ENCODE measurements around the gene SMARCC2. TPM values are rescaled to one million over a fixed set of nuclear protein-coding genes. Genes with fewer than 3 reads are reported as not detected.
"Not testable (repeated sequence)": the region's sequence is repeated elsewhere in the genome, so short reads cannot be mapped to it uniquely, and the experiment has no call there.

SMARCC2 gene
- total RNA-seq, 1 donor from 2014 or later: 136 TPM

- ATAC-seq (ENCODE audit: low read depth) (peak; percentile 76), DNase-seq (peak; percentile 89)
- Mint-ChIP-seq H3K4me1 (peaks cover 37% of the 10 kb centered on the region), H3K27me3 (no peaks in the 10 kb centered on the region), H3K27ac (peak within 1 kb of the TSS; percentile 99), H3K9me3 (no peaks in the 10 kb centered on the region), H3K4me3 (peak within 1 kb of the TSS; percentile 100), H3K36me3 (ENCODE audit: low read depth) (peaks cover 64% of the 10 kb centered on the region)
- ChIA-PET CTCF (interaction anchor here (0.6 to 4.7 kb wide), 17 partner anchors 8 to 476 kb away, joined by 3 to 80 read pairs (median 6); partner anchors contain the start of genes ANKRD52, ESYT1, PA2G4 and RNF41), POLR2A (interaction anchor here (0.6 to 5.0 kb wide), 39 partner anchors 9 to 639 kb away, joined by 3 to 116 read pairs (median 6); partner anchors contain the start of genes ANKRD52, BAZ2A, BLOC1S1 and CNPY2)
- TF ChIP-seq CTCF (IDR thresholded peaks at IDR 0.05): no peak
- intact Hi-C loops (cut with micrococcal nuclease): loop anchor here (1.0 to 5.0 kb wide), 22 partner anchors 8 to 1404 kb away; partner anchors contain the start of genes COQ10A, CS, DDIT3 and MBD6
These were observed 71.2 kb downstream of the SMARCC2 start, which contains the start of gene ZC3H10 for GRCh38 chr12:56117778-56118687. ZC3H10 (plus strand) TSS chr12:56118266; CDS start chr12:56120563, 2,297 bp downstream.

GRCh38 chr12:56117082-56117706 lies 72.1 kb downstream of the SMARCC2 start:
- Mint-ChIP-seq H3K36me3 (ENCODE audit: low read depth) (peaks cover 66% of the 10 kb centered on the region), H3K27ac (peak overlapping the region; percentile 99), H3K4me3 (peak overlapping the region; percentile 100), H3K4me1 (peaks cover 37% of the 10 kb centered on the region)
- CTCF ChIA-PET: interaction anchor here (0.7 to 4.7 kb wide), 7 partner anchors 9 to 379 kb away, joined by 3 to 80 read pairs (median 3); partner anchors contain the start of genes ESYT1 and SMARCC2
- intact Hi-C loops (cut with micrococcal nuclease): loop anchor here (5.0 kb wide), 5 partner anchors 300 to 1405 kb away; partner anchors contain the start of genes DDIT3, MBD6, NAB2 and NACA
- ATAC-seq (ENCODE audit: low read depth); H3K9me3 Mint-ChIP-seq; DNase-seq; H3K27me3 Mint-ChIP-seq: not testable (repeated sequence)
- POLR2A ChIA-PET: interaction anchor here (0.6 to 5.0 kb wide), 30 partner anchors 10 to 572 kb away, joined by 3 to 116 read pairs (median 6); partner anchors contain the start of genes BAZ2A, CNPY2, DNAJC14 and ESYT1

GRCh38 chr12:56116267-56117081 lies 72.8 kb downstream of the SMARCC2 start, which contains the start of gene RPL41:
RPL41 (plus strand) TSS chr12:56116633.
- Mint-ChIP-seq H3K4me1 (peaks cover 37% of the 10 kb centered on the region), H3K36me3 (ENCODE audit: low read depth) (peaks cover 66% of the 10 kb centered on the region), H3K27ac (peak within 1 kb of the TSS; percentile 99), H3K9me3 (no peaks in the 10 kb centered on the region), H3K4me3 (peak within 1 kb of the TSS; percentile 100), H3K27me3 (no peaks in the 10 kb centered on the region)
- ChIA-PET CTCF (interaction anchor here (0.7 to 3.1 kb wide), 6 partner anchors 10 to 378 kb away, joined by 3 to 18 read pairs (median 3); partner anchors contain the start of genes ESYT1 and SMARCC2), POLR2A (interaction anchor here (0.6 to 5.0 kb wide), 29 partner anchors 9 to 661 kb away, joined by 3 to 116 read pairs (median 5); partner anchors contain the start of genes BAZ2A, CNPY2, DNAJC14 and ESYT1)
- DNase-seq: peak; percentile 92
- ATAC-seq (ENCODE audit: low read depth): peak; percentile 56
- intact Hi-C loops (cut with micrococcal nuclease): loop anchor here (1.0 to 5.0 kb wide), 8 partner anchors 12 to 1406 kb away; partner anchors contain the start of genes DDIT3, MBD6, NAB2 and NACA
- TF ChIP-seq CTCF (IDR thresholded peaks at IDR 0.05): no peak

GRCh38 chr12:56115329-56115728 lies 74.0 kb downstream of the SMARCC2 start:
- Mint-ChIP-seq H3K36me3 (ENCODE audit: low read depth) (peaks cover 66% of the 10 kb centered on the region), H3K9me3 (no peaks in the 10 kb centered on the region), H3K27me3 (no peaks in the 10 kb centered on the region), H3K27ac (peak overlapping the region; percentile 99), H3K4me1 (peaks cover 37% of the 10 kb centered on the region), H3K4me3 (peak overlapping the region; percentile 100)
- ChIA-PET CTCF (no interaction called here), POLR2A (interaction anchor here (0.6 to 5.0 kb wide), 12 partner anchors 8 to 400 kb away, joined by 3 to 112 read pairs (median 7); partner anchors contain the start of genes BLOC1S1, ESYT1, PA2G4 and RAB5B)
- TF ChIP-seq CTCF (IDR thresholded peaks at IDR 0.05): no peak
- intact Hi-C loops (cut with micrococcal nuclease): loop anchor here (5.0 kb wide), 5 partner anchors 298 to 1407 kb away; partner anchors contain the start of genes DDIT3, MBD6, NAB2 and NACA
- DNase-seq (no peak), ATAC-seq (ENCODE audit: low read depth) (no peak)
